Osteoblast (primary cell): ENCODE results near the gene PPP1R26. TPM values are rescaled to one million over a fixed set of nuclear protein-coding genes. Genes with fewer than 3 reads are reported as not detected.
A peak's percentile ranks its signal among the peaks of the same experiment; 100 is the strongest.
"Not testable (repeated sequence)": the region's sequence is repeated elsewhere in the genome, so short reads cannot be mapped to it uniquely, and the experiment has no call there.

Source experiments
- DNase-seq: peaks from one replicate; pipeline ENCODE4 v3.0.0; 2011; ENCODE audit warnings: low spot score, mixed read lengths; ENCODE audit not compliant: insufficient read length; ENCODE audit errors: missing footprints
- H2AFZ ChIP-seq: 2 replicates; pipeline ENCODE4 v1.6.0; 2011; ENCODE audit warnings: mild to moderate bottlenecking, low read length
- H3K27ac ChIP-seq: 2 replicates; pipeline ENCODE4 v1.5.1; 2011; ENCODE audit warnings: mild to moderate bottlenecking, low read depth, low read length, moderate library complexity
- H3K27me3 ChIP-seq: 2 replicates; pipeline ENCODE4 v1.6.0; 2012; ENCODE audit warnings: mild to moderate bottlenecking, control low read depth, inconsistent platforms, low read length, moderate library complexity; ENCODE audit not compliant: insufficient read depth
- H3K36me3 ChIP-seq: 2 replicates; pipeline ENCODE4 v1.5.1; 2011; ENCODE audit warnings: mild to moderate bottlenecking, low read length, control low read depth, moderate library complexity; ENCODE audit not compliant: insufficient read depth
- H3K4me1 ChIP-seq: 2 replicates; pipeline ENCODE4 v1.5.1; 2011; ENCODE audit warnings: mild to moderate bottlenecking, low read length, control low read depth, moderate library complexity; ENCODE audit not compliant: insufficient read depth
- H3K4me2 ChIP-seq: 2 replicates; pipeline ENCODE4 v1.6.0; 2011; ENCODE audit warnings: mild to moderate bottlenecking, low read length; ENCODE audit not compliant: insufficient read depth
- H3K4me3 ChIP-seq: fragments of 200-600 bp; sonication (generic); 3 replicates; pipeline ENCODE4 v1.5.1; 2012; ENCODE audit warnings: mild to moderate bottlenecking, low read length, inconsistent platforms; ENCODE audit not compliant: insufficient read depth
- H3K79me2 ChIP-seq: 2 replicates; pipeline ENCODE4 v1.6.0; 2012; ENCODE audit warnings: mild to moderate bottlenecking, low read length, control low read depth, inconsistent platforms; ENCODE audit not compliant: insufficient read depth
- H3K9me3 ChIP-seq: 2 replicates; pipeline ENCODE4 v1.5.1; 2011; ENCODE audit warnings: low read depth, low read length, control low read depth
- H4K20me1 ChIP-seq: 2 replicates; pipeline ENCODE4 v1.6.0; 2012; ENCODE audit warnings: mild to moderate bottlenecking, low read length, control low read depth; ENCODE audit not compliant: insufficient read depth
- CTCF ChIP-seq: IDR thresholded peaks from 2 replicates; pipeline ENCODE4 v1.5.1; 2011; ENCODE audit warnings: mild to moderate bottlenecking, low read depth, low read length, moderate library complexity; ENCODE audit errors: extremely low read depth
- total RNA-seq: library from RNA; depleted of rRNA; stranded (reverse); fragments of >200 nt; gene quantifications from 2 replicates; pipeline ENCODE4 v1.2.3, GENCODE V29; 2012

Gene PPP1R26
- total RNA-seq, 1 donor: 10.5 TPM

GRCh38 chr9:135450956-135451355, 28.6 kb upstream of the PPP1R26 start:
- Histone ChIP-seq H3K27ac (no peak overlapping the region), H3K4me1 (no peaks in the 10 kb centered on the region)

GRCh38 chr9:135451909-135452308, 27.7 kb upstream of the PPP1R26 start:
- not testable (repeated sequence) for H3K27me3 ChIP-seq

More at GRCh38 chr9:135450956-135451355, 28.6 kb upstream of the PPP1R26 start:
- Histone ChIP-seq H3K9me3 (no peaks in the 10 kb centered on the region), H2AFZ (no peak overlapping the region), H3K79me2 (no peaks in the 10 kb centered on the region), H3K4me3 (no peak overlapping the region), H3K36me3 (no peaks in the 10 kb centered on the region), H4K20me1 (no peaks in the 10 kb centered on the region), H3K4me2 (no peak overlapping the region), H3K27me3 (peaks cover 4% of the 10 kb centered on the region)
- DNase-seq: no peak
- no peak for TF ChIP-seq CTCF

DNA sequence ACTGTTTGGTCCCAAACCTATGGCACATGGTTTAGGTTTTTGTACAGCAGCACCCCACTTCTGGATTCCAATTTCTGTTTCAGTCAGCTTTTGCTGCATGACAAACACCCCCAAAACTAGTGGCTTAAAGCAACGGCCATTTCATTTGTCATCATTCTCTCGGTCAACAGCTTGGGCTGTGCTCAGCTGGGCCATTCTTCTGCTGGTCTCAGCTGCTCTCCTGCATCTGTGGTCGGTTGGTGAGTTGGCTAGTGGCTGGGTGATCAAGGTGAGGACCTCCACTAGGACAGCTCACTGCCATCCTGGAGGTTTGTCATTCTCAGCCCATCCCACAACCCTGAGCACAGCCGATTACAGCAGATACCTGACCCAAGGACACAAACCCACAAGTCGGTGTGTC, 24.8 kb upstream of the PPP1R26 start:
- Histone ChIP-seq H2AFZ (no peak overlapping the region), H3K4me1 (no peaks in the 10 kb centered on the region), H3K36me3 (no peaks in the 10 kb centered on the region), H3K27ac (no peak overlapping the region), H3K4me3 (no peak overlapping the region), H3K27me3 (peaks cover 4% of the 10 kb centered on the region), H3K9me3 (no peaks in the 10 kb centered on the region), H3K79me2 (no peaks in the 10 kb centered on the region), H4K20me1 (no peaks in the 10 kb centered on the region), H3K4me2 (no peak overlapping the region)
- DNase-seq: no peak
- TF ChIP-seq CTCF: no peak

More at GRCh38 chr9:135451909-135452308, 27.7 kb upstream of the PPP1R26 start:
- H3K36me3 ChIP-seq, DNase-seq, H3K4me3 ChIP-seq, H3K27ac ChIP-seq, H3K9me3 ChIP-seq, H2AFZ ChIP-seq, H3K4me2 ChIP-seq, H3K4me1 ChIP-seq, H3K79me2 ChIP-seq, H4K20me1 ChIP-seq: not testable (repeated sequence)

DNA sequence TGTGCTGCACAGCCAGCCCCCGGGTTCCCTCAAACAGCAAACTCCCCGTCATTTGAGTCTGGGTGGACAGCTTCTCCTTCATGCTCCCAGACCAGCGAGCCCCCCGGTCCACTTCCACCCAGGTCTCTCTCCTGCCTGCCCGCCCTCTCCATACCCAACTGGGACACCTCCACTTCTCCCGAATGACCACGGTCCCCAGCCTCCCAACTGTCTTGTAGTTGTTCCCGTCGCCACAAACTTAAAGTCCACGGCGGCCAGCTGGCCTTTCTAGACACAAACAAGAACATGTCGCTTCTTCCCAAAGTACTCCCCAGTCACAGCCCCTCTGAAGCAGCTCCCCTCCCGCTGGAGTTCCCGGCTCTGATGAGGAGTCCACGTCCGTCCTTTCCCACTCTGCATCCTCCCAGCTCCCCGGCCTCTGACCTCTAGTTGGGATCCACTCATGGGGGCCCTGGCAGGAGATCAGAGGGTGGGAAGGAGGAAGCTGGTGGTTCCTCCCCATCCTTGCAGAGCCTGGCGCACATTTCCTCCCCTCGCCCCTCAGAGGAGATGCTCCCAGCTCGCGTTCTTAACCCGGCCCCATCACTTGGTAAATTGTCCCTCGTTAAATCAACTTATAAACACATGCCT, 24.1 kb upstream of the PPP1R26 start:
- TF ChIP-seq CTCF: no peak
- Histone ChIP-seq H3K4me2 (no peak overlapping the region), H3K4me1 (no peaks in the 10 kb centered on the region), H2AFZ (no peak overlapping the region), H3K27ac (no peak overlapping the region), H3K9me3 (no peaks in the 10 kb centered on the region), H3K79me2 (no peaks in the 10 kb centered on the region), H4K20me1 (no peaks in the 10 kb centered on the region), H3K4me3 (no peak overlapping the region), H3K36me3 (no peaks in the 10 kb centered on the region), H3K27me3 (peaks cover 4% of the 10 kb centered on the region)
- DNase-seq: peak; percentile 10
